Stimulated activated CD8-positive, alpha-beta memory T cell treated with anti-CD3 and anti-CD28 coated beads, Interleukin-7, amount 100 ng/mL, for 1 hour (primary cell): Measurements from ENCODE around the gene KRT17.

ENCODE experiments used
- DNase-seq, 2 donors: peaks; one replicate each; pipeline ENCODE4 v3.0.0-alpha.2; 2020; ENCODE audit warnings: low read depth in 2 of 2

Gene KRT17

GRCh38 chr17:41571561-41572434 lies 52.6 kb downstream of the KRT17 start, which contains the start of gene KRT9:
Gene KRT9, minus strand, starts transcription at chr17:41572059. Its CDS starts 67 bp downstream, at chr17:41571992.
- no peak for DNase-seq
